Neural crest cell (in vitro differentiated cells): ENCODE measurements around the gene LCOR. TPM values are rescaled to one million over a fixed set of nuclear protein-coding genes. Genes with fewer than 3 reads are reported as not detected.

Experiments used
- DNase-seq: peaks from one replicate; pipeline ENCODE4 v3.0.0; 2021; ENCODE audit warnings: low read depth, mixed read lengths, low spot score
- H3K27ac Mint-ChIP-seq: one replicate; pipeline ENCODE4 v1.8.0; 2021; ENCODE audit warnings: mild to moderate bottlenecking, mixed read lengths; ENCODE audit not compliant: unreplicated experiment
- H3K27me3 Mint-ChIP-seq: 2 replicates; pipeline ENCODE4 v1.8.0; 2021; ENCODE audit warnings: low read depth, mild to moderate bottlenecking, mixed read lengths
- H3K36me3 Mint-ChIP-seq: 2 replicates; pipeline ENCODE4 v1.8.0; 2021; ENCODE audit warnings: low read depth, mild to moderate bottlenecking, mixed read lengths
- H3K4me1 Mint-ChIP-seq: 2 replicates; pipeline ENCODE4 v1.8.0; 2021; ENCODE audit warnings: mixed read lengths
- H3K4me3 Mint-ChIP-seq: one replicate; pipeline ENCODE4 v1.8.0; 2021; ENCODE audit warnings: mild to moderate bottlenecking, mixed read lengths
- H3K9me3 Mint-ChIP-seq: 2 replicates; pipeline ENCODE4 v1.8.0; 2021; ENCODE audit warnings: mixed read lengths
- total RNA-seq: library from RNA; stranded (reverse); gene quantifications from 2 replicates; pipeline ENCODE4 v1.2.1, GENCODE V29; 2021
- TF ChIP-seq, protein P1 (sequence below): fragments of 200-600 bp; sonication (generic); conservative IDR thresholded peaks from 2 replicates; pipeline ENCODE4 v1.5.0; 2021; ENCODE audit warnings: antibody characterized with exemption, mild to moderate bottlenecking

The LCOR gene
- total RNA-seq, 1 donor from 2014 or later = 54.4 TPM

DNA sequence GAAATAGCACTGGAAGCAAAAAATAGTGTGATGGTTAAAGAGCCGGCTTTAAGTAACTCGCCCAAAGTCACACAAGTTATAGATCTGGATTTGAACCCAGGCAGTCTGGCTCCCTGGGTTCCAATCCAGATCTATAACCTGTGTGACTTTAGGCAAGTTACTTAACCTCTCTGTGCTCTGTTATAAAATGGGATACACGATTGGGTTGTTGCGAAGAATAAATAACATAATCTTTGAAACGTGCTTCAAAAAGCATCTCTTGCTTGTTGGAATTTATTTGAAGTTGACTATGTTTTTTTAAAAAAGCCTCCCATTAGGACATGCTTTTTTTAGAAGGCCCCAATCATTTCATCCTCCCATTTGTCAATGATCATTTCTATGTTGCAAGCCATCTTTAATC is 3.5 kb upstream of the LCOR start:
- Mint-ChIP-seq H3K4me3 (peak overlapping the region; percentile 33), H3K9me3 (no peaks in the 10 kb centered on the region), H3K36me3 (no peaks in the 10 kb centered on the region), H3K27ac (no peak overlapping the region), H3K27me3 (peaks cover 2% of the 10 kb centered on the region), H3K4me1 (peaks cover 11% of the 10 kb centered on the region)
- TF ChIP-seq, protein P1, sequence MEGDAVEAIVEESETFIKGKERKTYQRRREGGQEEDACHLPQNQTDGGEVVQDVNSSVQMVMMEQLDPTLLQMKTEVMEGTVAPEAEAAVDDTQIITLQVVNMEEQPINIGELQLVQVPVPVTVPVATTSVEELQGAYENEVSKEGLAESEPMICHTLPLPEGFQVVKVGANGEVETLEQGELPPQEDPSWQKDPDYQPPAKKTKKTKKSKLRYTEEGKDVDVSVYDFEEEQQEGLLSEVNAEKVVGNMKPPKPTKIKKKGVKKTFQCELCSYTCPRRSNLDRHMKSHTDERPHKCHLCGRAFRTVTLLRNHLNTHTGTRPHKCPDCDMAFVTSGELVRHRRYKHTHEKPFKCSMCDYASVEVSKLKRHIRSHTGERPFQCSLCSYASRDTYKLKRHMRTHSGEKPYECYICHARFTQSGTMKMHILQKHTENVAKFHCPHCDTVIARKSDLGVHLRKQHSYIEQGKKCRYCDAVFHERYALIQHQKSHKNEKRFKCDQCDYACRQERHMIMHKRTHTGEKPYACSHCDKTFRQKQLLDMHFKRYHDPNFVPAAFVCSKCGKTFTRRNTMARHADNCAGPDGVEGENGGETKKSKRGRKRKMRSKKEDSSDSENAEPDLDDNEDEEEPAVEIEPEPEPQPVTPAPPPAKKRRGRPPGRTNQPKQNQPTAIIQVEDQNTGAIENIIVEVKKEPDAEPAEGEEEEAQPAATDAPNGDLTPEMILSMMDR = no peak
- DNase-seq = no peak

DNA sequence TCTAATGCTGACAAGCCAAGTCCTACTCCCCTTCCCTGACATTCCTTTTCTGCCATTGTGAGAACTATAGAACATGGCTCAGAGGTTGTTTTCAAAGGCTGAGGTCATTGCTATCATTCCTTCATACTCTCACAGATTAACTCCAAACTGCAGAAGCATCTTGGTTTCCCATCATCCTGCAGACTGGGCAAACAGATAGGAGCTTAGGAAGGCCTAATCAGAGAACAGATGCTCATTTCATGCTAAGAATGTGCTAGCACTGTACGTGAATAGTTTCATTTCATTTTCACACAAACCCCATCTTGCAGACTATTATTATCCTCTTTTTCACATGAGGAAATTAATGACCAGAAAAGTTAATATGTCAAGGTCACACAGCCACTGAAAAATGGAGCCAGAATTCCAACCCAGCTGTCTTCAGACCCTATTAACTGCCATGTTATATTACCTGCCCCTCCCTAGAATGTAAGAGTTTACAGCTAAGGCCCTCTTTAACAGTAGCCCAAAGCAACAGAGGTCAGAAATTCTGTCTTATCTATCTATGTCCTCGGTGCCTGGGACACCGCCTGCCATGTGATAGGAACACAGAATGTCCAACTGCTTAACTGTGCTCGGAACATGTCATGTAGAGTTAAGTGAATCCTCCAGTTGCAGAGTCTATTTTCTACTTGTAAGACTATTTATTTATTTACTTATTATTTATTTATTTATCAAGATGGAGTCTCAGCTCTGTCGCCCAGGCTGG is 2.9 kb upstream of the LCOR start:
- Mint-ChIP-seq H3K4me3 (peak overlapping the region; percentile 33), H3K4me1 (peaks cover 17% of the 10 kb centered on the region), H3K27me3 (peaks cover 4% of the 10 kb centered on the region), H3K36me3 (no peaks in the 10 kb centered on the region), H3K9me3 (no peaks in the 10 kb centered on the region), H3K27ac (no peak overlapping the region)
- no peak for DNase-seq
- TF ChIP-seq, protein P1 = no peak

DNA sequence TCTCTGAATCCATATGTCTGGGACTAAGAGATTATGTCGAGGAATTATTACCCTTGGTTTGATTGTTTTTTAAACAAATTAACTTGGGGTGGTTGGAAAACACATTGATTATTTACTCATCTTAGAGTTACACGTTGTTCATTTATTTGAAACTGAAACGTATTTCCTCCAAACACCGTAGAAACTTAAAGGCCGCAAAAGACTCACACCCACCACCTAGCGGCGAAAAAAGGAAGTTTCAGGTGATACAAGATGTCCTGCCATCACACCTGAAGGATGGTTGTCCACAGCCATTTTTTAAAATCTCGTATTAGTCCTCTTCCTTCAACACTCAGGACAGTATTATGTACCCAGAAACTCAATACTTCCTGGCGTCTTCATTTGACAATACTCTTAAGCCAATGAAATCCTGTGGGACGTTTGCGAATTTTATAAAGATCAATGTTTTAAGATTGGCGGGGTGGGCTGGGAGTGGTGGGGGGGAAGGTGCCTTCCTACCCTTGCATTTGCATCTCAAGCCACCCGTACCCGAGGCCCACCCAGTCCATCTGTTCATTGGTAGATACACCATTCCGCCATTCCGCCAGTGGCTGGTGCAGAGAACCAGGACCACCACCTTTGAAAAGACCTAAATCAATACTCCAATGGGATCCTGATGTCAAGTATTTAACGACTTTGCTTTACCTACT is 1.4 kb upstream of the LCOR start:
- Mint-ChIP-seq H3K27me3 (peaks cover 4% of the 10 kb centered on the region), H3K36me3 (no peaks in the 10 kb centered on the region), H3K9me3 (no peaks in the 10 kb centered on the region), H3K27ac (no peak overlapping the region), H3K4me1 (peaks cover 32% of the 10 kb centered on the region), H3K4me3 (peak overlapping the region; percentile 98)
- TF ChIP-seq, protein P1 = peak; percentile 90
- peak; percentile 59 for DNase-seq

DNA sequence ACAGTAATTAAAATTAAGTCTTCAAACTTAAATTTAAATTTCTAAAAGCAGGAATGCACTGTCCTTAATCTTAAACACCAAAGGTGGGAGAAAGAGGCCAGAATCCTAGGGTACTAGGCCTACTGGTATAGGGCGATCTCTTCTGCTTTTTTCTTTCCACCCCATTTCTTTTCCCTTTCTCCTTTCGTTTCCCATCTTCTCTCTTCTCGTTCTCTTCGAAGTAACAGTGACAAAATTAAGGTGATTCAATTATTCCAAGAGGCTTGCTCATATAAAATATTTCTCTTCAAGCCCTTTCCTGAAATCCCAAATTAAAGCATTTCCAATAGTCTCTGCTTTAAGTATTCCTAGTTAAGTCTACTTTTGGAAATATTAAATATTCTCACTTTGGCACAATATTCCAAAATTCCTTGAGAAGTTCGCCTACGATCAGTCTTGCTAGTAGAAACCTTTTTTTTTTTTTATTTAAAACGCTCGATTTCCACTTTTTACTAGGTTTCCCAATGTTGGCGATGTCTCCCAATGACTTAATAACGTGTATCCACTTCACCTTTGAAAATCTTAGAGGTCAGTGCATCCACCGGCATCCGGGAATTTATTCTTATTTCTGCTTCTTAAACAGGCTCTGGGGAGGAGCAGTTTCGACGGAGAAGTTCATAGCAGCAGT is 765 bp upstream of the LCOR start:
- Mint-ChIP-seq H3K27ac (peak overlapping the region; percentile 98), H3K4me3 (peak overlapping the region; percentile 98), H3K4me1 (peaks cover 38% of the 10 kb centered on the region), H3K9me3 (no peaks in the 10 kb centered on the region), H3K36me3 (no peaks in the 10 kb centered on the region), H3K27me3 (peaks cover 4% of the 10 kb centered on the region)
- TF ChIP-seq, protein P1 = no peak
- no peak for DNase-seq

DNA sequence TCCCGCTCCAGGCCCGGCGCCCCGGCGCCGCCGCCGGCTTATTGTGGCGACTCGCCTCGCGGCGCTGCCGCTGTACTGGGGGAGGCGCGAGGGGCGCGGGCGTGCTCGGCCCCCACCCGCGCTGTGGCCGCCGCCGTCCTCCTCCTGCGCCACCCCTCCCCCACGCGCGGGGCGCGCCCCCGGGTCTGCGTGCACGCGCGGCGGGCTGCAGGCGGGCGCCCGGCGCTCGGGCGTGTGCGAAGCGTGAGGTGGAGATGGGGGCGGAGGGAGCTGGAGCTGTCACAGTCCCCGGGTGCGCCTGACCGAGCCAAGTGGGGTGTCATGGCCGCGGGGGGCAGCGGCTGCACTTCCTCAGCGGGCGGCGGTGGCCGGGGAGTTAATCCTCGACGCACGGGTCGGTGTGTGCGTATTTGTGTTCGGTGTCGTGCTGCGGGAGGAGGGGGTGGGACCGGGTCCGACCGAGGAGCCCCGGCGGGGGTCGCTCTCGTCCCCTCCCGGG is 672 bp downstream of the LCOR start:
- Mint-ChIP-seq H3K27me3 (peaks cover 4% of the 10 kb centered on the region), H3K4me1 (peaks cover 46% of the 10 kb centered on the region), H3K36me3 (peaks cover 3% of the 10 kb centered on the region), H3K9me3 (no peaks in the 10 kb centered on the region), H3K27ac (peak overlapping the region; percentile 81), H3K4me3 (peak overlapping the region; percentile 87)
- peak; percentile 76 for DNase-seq
- TF ChIP-seq, protein P1 = no peak
